Endothelial cell (in vitro differentiated cells): Measurements from ENCODE around the gene SLC7A10. TPM values are rescaled to one million over a fixed set of nuclear protein-coding genes. Genes with fewer than 3 reads are reported as not detected.

Experiments
- DNase-seq: peaks from one replicate; pipeline ENCODE4 v3.0.0; 2021; ENCODE audit warnings: low spot score
- H3K27ac Mint-ChIP-seq: one replicate; pipeline ENCODE4 v1.8.0; 2021; ENCODE audit warnings: mixed read lengths, inconsistent platforms; ENCODE audit not compliant: unreplicated experiment
- H3K27me3 Mint-ChIP-seq: one replicate; pipeline ENCODE4 v1.8.0; 2021; ENCODE audit warnings: mild to moderate bottlenecking, moderate library complexity, mixed read lengths, inconsistent platforms; ENCODE audit not compliant: unreplicated experiment
- H3K36me3 Mint-ChIP-seq: one replicate; pipeline ENCODE4 v1.8.0; 2021; ENCODE audit warnings: mild to moderate bottlenecking, low read depth, mixed read lengths, inconsistent platforms; ENCODE audit not compliant: unreplicated experiment
- H3K4me1 Mint-ChIP-seq: one replicate; pipeline ENCODE4 v1.8.0; 2021; ENCODE audit warnings: mild to moderate bottlenecking, mixed read lengths, inconsistent platforms; ENCODE audit not compliant: unreplicated experiment
- H3K4me3 Mint-ChIP-seq: one replicate; pipeline ENCODE4 v1.8.0; 2021; ENCODE audit warnings: mild to moderate bottlenecking, mixed read lengths, inconsistent platforms; ENCODE audit not compliant: unreplicated experiment
- H3K9me3 Mint-ChIP-seq: one replicate; pipeline ENCODE4 v1.8.0; 2021; ENCODE audit warnings: mixed read lengths, inconsistent platforms; ENCODE audit not compliant: unreplicated experiment
- CTCF ChIP-seq: fragments of 200-600 bp; sonication (generic); IDR thresholded peaks from one replicate; pipeline ENCODE4 v1.5.0; 2021; ENCODE audit warnings: antibody characterized with exemption; ENCODE audit not compliant: unreplicated experiment
- total RNA-seq: library from RNA; stranded (reverse); fragmentation: NEBNext Ultra II Directional; extraction: Animal tissue kit (Norgen Biotek cat#: 25700); gene quantifications from one replicate; pipeline ENCODE4 v1.2.1, GENCODE V29; 2021; ENCODE audit not compliant: unreplicated experiment

Gene SLC7A10
- total RNA-seq, 1 donor from 2014 or later: 4.4 TPM

DNA sequence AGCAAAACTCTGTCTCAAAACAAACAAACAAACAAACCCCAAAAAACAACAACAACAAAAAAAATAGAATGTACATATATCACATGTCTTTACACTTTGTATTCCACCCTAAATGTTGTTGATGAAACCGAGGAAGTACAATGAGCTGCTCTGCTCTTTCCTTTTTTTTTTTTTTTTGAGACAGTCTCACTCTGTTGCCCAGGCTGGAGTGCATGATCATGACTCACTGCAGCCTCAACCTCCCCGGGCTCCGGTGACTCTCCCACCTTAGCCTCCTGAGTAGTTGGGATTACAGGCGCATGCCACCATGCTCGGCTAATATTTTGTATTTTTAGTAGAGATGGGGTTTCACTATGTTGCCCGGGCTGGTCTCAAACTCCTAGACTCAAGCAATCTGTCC is 62.2 kb downstream of the SLC7A10 start:
- no peak for DNase-seq
- H3K4me1 Mint-ChIP-seq: no peaks in the 10 kb centered on the region
- H3K27me3 Mint-ChIP-seq: peaks cover 9% of the 10 kb centered on the region
- no peak overlapping the region for H3K4me3 Mint-ChIP-seq
- H3K9me3 Mint-ChIP-seq: no peaks in the 10 kb centered on the region
- no peak overlapping the region for H3K27ac Mint-ChIP-seq
- no peak for TF ChIP-seq CTCF
- H3K36me3 Mint-ChIP-seq: peaks cover 4% of the 10 kb centered on the region

DNA sequence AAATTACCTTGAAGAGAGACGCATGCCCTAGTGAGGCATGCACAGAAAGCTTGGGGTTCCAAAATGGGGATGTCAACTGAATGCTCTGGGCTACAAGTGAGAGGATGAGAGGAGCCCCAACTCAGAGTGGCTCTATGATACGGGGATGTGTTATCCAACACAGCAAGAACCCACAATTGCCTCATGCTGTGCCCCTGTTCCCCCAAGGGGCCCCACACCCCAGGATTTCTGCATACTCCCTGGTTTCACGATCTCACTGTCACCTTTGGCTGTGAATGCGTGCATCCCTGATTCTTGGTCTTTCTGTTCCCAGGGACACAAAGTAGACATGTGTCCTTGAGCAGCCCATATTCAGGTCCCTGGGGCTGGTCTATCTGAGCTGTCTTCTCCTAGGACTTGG is 64.4 kb downstream of the SLC7A10 start:
- peaks cover 2% of the 10 kb centered on the region for H3K4me1 Mint-ChIP-seq
- H3K27ac Mint-ChIP-seq: no peak overlapping the region
- no peak for TF ChIP-seq CTCF
- no peak for DNase-seq
- H3K36me3 Mint-ChIP-seq: peaks cover 4% of the 10 kb centered on the region
- no peak overlapping the region for H3K4me3 Mint-ChIP-seq
- H3K27me3 Mint-ChIP-seq: peaks cover 9% of the 10 kb centered on the region
- H3K9me3 Mint-ChIP-seq: no peaks in the 10 kb centered on the region

- H3K27me3 Mint-ChIP-seq: peaks cover 9% of the 10 kb centered on the region
- no peak for TF ChIP-seq CTCF
Measured at GRCh38 chr19:33159893-33160292, 65.8 kb downstream of the SLC7A10 start.

DNA sequence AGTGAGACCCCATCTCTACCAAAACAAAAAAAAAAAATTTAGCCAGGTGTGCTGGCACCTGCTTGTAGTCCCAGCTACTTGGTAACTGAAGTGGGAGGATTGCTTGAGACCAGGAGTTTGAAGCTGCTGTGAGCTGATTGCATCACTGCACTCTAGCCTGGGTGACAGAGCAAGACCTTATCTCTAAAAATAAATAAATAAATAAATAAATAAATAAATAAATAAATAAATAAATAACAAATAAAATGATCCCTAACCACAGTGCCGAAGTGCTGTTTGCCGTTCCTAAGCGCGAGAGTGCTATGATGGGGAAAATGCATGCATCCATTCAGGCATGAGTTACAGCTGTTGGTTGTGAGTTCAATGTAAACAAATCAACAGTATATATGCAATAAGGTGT is 66.5 kb downstream of the SLC7A10 start:
- H3K4me1 Mint-ChIP-seq: peaks cover 2% of the 10 kb centered on the region
- no peak overlapping the region for H3K4me3 Mint-ChIP-seq
- H3K36me3 Mint-ChIP-seq: peaks cover 3% of the 10 kb centered on the region
- no peak for DNase-seq
- H3K9me3 Mint-ChIP-seq: no peaks in the 10 kb centered on the region
- H3K27me3 Mint-ChIP-seq: peaks cover 8% of the 10 kb centered on the region
- TF ChIP-seq CTCF: no peak
- H3K27ac Mint-ChIP-seq: no peak overlapping the region

More at GRCh38 chr19:33159893-33160292, 65.8 kb downstream of the SLC7A10 start:
- H3K27ac Mint-ChIP-seq: no peak overlapping the region
- H3K36me3 Mint-ChIP-seq: peaks cover 4% of the 10 kb centered on the region
- peaks cover 2% of the 10 kb centered on the region for H3K4me1 Mint-ChIP-seq
- H3K4me3 Mint-ChIP-seq: no peak overlapping the region
- no peaks in the 10 kb centered on the region for H3K9me3 Mint-ChIP-seq
- DNase-seq: no peak

Other genes with a start within 250 kb of the SLC7A10 start
- 4.5 TPM for gene RHPN2, start 161.0 kb downstream of the SLC7A10 start, total RNA-seq
- gene GPATCH1, start 144.7 kb downstream of the SLC7A10 start, total RNA-seq: 8.7 TPM
- not detected for gene WDR88, start 93.7 kb downstream of the SLC7A10 start, total RNA-seq
- 5.4 TPM for gene LRP3, start 31.5 kb downstream of the SLC7A10 start, total RNA-seq
- gene CEBPA, start 76.7 kb upstream of the SLC7A10 start, total RNA-seq: 0.59 TPM
- 20.7 TPM for gene CEBPG, start 147.9 kb upstream of the SLC7A10 start, total RNA-seq